ENCODE measurements around the gene NDST4. TPM values are rescaled to one million over a fixed set of nuclear protein-coding genes. Genes with fewer than 3 reads are reported as not detected.

NDST4 gene
- total and polyA plus RNA-seq, 11 donors, result not detected

GRCh38 chr4:114830628-114831027 lies 282.8 kb downstream of the NDST4 start:
- no peaks in the 10 kb centered on the region for H3K4me1 ChIP-seq

GRCh38 chr4:114827651-114828050 lies 285.8 kb downstream of the NDST4 start:
- DNase-seq (no peak), ATAC-seq (no peak)
- Histone ChIP-seq H3K4me3 (no peak overlapping the region), H3K36me3 (no peaks in the 10 kb centered on the region), H3K9me3 (no peaks in the 10 kb centered on the region), H3K27ac (no peak overlapping the region), H3K4me1 (no peaks in the 10 kb centered on the region), H3K27me3 (no peaks in the 10 kb centered on the region)
- WGBS, 4 donors, result 56 to 60% (median 58%) methylated on average over 5 of the region's 5 CpGs
- TF ChIP-seq POLR2A (IDR thresholded peaks at IDR 0.05), result no peak
- TF ChIP-seq CTCF (IDR thresholded peaks at IDR 0.05), result no peak
- intact Hi-C loops (cut with DNase I), result no loop called here

More at GRCh38 chr4:114830628-114831027, 282.8 kb downstream of the NDST4 start:
- intact Hi-C loops (cut with DNase I), result no loop called here
- DNase-seq, result no peak
- Histone ChIP-seq H3K9me3 (no peaks in the 10 kb centered on the region), H3K4me3 (no peak overlapping the region), H3K27ac (no peak overlapping the region), H3K36me3 (no peaks in the 10 kb centered on the region), H3K27me3 (no peaks in the 10 kb centered on the region)
- no peak for ATAC-seq
- TF ChIP-seq CTCF (IDR thresholded peaks at IDR 0.05) (no peak), POLR2A (IDR thresholded peaks at IDR 0.05) (no peak)
- 81 to 91% (median 83%) methylated on average over 2 of the region's 2 CpGs for WGBS, 4 donors

- Histone ChIP-seq H3K9me3 (no peaks in the 10 kb centered on the region), H3K36me3 (no peaks in the 10 kb centered on the region), H3K4me1 (no peaks in the 10 kb centered on the region), H3K27ac (no peak overlapping the region), H3K4me3 (no peak overlapping the region), H3K27me3 (no peaks in the 10 kb centered on the region)
- ATAC-seq (no peak), DNase-seq (no peak)
- TF ChIP-seq CTCF (IDR thresholded peaks at IDR 0.05) (no peak), POLR2A (IDR thresholded peaks at IDR 0.05) (no peak)
- WGBS, 4 donors, result 93 to 97% (median 95%) methylated on average over 1 of the region's 1 CpG
- intact Hi-C loops (cut with DNase I), result no loop called here
Measured at GRCh38 chr4:114815760-114816159, 297.7 kb downstream of the NDST4 start.

- intact Hi-C loops (cut with DNase I), result no loop called here
- 78 to 87% (median 84%) methylated on average over 1 of the region's 1 CpG for WGBS, 4 donors
- Histone ChIP-seq H3K27ac (no peak overlapping the region), H3K36me3 (no peaks in the 10 kb centered on the region), H3K9me3 (no peaks in the 10 kb centered on the region), H3K4me3 (no peak overlapping the region), H3K4me1 (no peaks in the 10 kb centered on the region), H3K27me3 (no peaks in the 10 kb centered on the region)
- no peak for ATAC-seq
- TF ChIP-seq POLR2A (IDR thresholded peaks at IDR 0.05) (no peak), CTCF (IDR thresholded peaks at IDR 0.05) (no peak)
- DNase-seq, result no peak
Measured at GRCh38 chr4:114813961-114814360, 299.5 kb downstream of the NDST4 start.
